ENCODE data around the gene ABL1.

The ABL1 gene

GRCh38 chr9:130852801-130853200, 17.7 kb downstream of the ABL1 start:
- DNase-seq: no peak

DNA sequence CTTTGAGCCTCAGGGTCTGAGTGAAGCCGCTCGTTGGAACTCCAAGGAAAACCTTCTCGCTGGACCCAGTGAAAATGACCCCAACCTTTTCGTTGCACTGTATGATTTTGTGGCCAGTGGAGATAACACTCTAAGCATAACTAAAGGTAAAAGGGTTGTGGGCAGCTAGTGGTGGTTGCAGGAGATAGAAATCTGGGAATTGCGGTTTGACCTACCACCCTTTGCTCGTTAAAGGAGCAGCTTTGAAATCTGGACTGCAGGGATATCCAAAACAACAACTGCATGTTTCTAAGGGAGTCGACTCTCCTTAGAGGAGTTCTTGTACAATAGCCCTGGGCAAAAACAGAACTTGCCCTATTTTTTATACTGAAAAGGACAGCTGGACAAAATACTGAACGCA, 19.0 kb downstream of the ABL1 start:
- no peak for DNase-seq

DNA sequence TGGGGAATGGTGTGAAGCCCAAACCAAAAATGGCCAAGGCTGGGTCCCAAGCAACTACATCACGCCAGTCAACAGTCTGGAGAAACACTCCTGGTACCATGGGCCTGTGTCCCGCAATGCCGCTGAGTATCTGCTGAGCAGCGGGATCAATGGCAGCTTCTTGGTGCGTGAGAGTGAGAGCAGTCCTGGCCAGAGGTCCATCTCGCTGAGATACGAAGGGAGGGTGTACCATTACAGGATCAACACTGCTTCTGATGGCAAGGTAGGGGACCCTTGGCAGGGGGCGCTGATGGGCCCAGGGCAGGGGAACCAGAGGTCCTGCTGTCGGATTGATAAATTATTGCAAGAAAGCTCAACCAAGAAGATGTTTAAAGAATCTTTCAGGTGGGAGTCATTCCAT, 19.8 kb downstream of the ABL1 start:
- DNase-seq: no peak

GRCh38 chr9:130856474-130856873, 21.4 kb downstream of the ABL1 start:
- DNase-seq: no peak

GRCh38 chr9:130857864-130858738, 23.0 kb downstream of the ABL1 start:
- no peak for DNase-seq

GRCh38 chr9:130858739-130859705, 24.0 kb downstream of the ABL1 start:
- no peak for DNase-seq

GRCh38 chr9:130860458-130861316, 25.6 kb downstream of the ABL1 start:
- DNase-seq: peak; percentile 26 to 41 (median 30)

GRCh38 chr9:130861372-130862180, 26.5 kb downstream of the ABL1 start:
- no peak for DNase-seq

DNA sequence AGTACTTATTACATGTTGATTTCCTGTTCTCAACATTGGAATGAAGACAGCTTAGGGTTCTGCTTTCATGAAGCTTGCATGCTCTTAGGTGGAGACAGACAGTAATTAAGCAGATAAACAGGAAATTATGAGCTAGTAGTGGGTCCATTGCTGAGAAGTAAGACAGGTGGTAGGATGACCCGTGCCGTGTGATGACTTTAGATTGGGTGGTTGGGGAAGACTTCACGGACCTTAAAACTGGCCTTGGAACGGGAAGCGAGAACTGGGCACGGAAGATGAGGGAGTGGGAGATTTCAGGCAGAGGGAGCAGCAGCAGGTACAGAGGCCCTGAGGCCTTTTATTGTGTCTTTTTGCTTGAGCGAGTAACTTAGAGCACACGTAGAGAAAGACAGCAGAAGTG, 27.2 kb downstream of the ABL1 start:
- no peak for DNase-seq

DNA sequence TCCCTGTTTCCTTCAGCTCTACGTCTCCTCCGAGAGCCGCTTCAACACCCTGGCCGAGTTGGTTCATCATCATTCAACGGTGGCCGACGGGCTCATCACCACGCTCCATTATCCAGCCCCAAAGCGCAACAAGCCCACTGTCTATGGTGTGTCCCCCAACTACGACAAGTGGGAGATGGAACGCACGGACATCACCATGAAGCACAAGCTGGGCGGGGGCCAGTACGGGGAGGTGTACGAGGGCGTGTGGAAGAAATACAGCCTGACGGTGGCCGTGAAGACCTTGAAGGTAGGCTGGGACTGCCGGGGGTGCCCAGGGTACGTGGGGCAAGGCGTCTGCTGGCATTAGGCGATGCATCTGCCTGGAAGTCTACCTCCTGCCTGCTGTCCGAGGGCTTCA, 27.7 kb downstream of the ABL1 start:
- no peak for DNase-seq

GRCh38 chr9:130864541-130864940, 29.5 kb downstream of the ABL1 start:
- DNase-seq: no peak

DNA sequence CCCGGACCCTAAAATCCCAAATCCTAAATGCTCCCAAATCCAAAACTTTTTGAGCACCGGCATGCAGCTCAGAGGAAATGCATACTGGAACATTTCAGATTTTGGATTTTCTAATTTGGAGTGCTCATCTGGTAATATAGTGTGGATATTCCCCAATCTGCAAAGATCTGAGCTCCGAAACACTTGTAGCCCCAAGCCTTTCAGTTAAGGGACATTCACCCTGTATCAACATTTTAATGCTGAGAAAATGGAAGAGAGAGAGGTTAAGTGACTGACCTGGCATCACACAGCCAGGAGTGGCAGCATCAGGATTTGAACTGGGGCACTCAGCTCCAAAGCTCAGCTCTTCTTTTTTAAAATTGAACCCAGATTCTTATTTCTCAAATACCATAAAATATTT, 30.9 kb downstream of the ABL1 start:
- no peak for DNase-seq

DNA sequence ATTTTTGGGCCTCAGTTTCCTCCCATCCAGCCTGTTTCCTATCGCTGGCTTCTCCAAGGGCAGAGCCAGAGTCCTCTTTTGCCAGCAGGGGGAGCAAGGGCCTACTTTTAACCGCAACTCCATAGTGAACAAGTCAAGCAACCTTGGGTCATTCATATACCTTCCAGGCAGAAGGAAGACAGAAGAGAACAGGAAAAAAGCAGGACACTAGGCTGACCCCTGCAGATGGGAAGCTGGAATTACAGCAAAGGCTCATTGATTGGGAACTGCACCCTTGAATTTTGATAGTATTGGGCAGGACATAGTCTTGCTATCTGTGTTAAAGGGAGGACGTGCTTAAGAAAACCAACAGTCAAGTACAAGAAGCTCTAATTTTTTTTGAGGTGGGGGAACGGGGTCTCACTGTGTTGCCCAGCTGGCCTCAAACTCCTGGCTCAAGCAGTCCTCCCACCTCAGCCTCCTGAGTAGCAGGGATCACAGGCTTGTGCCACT, 31.5 kb downstream of the ABL1 start:
- peak; percentile 82 to 88 (median 85) for DNase-seq

DNA sequence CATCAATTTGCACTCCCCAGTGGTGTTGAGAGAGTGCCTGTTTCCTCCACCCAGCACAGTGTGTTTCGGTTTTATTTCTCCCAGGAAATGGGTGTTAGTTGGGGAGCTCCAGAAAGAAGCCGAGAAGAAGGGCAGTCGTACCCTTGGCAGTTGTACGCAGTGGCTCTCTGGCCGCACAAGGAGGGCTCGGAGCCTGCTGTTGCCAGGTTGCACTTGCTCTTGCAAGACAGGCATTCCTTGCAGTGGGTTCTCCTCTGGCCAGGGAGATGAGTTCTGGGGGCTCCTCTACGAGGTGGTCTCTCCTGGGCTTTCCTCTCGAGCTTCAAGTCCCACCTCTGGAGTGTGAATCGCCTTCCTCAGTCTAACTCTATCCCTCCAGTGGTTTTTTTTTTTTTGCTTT, 32.5 kb downstream of the ABL1 start:
- DNase-seq: no peak

DNA sequence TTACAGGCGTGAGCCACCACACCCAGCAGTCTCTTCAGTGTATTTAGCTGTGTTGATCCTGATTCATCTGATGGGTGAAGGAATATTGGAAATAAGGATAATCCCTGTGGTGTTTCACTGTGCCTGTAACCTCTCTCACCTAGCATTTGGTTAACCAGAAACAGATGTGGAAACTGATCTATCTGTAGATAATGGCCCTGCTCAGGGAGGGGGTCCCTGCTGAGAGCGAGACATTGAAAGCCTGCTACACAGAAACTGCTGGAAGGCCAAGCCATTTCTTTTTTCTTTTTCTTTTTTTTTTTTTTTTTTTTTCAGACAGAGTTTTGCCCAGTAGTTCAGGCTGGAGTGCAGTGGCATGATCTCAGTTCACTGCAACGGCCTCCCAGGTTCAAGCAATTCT, 33.2 kb downstream of the ABL1 start:
- DNase-seq: no peak

DNA sequence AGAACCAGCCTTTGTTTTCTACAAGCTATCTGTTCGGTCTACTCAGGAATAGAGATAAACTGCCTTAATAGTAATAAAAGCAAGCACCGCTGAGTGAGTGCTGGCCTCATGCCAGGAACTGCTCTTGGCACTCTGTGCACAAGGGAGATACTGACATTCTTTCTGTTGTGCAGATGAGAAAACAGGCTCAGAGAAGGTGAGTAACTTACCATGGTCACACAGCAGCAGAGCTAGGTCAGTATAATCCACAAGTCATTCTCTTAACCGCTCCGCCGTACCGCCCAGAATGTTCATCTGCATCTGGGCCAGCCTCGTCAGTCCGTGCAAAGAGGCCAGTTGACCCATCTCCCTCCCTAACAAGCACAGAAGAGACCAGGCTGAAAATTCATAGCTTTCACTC, 34.2 kb downstream of the ABL1 start:
- no peak for DNase-seq

- DNase-seq: no peak
Observed at GRCh38 chr9:130870491-130871381, 35.7 kb downstream of the ABL1 start.

- no peak for DNase-seq
Observed at GRCh38 chr9:130871395-130872062, 36.5 kb downstream of the ABL1 start.

- no peak for DNase-seq
Observed at GRCh38 chr9:130872093-130872492, 37.0 kb downstream of the ABL1 start.

- DNase-seq: no peak
Observed at GRCh38 chr9:130872508-130872907, 37.5 kb downstream of the ABL1 start.
